HL-60 (cell line): Measurements from ENCODE around the gene MORN5.

Experiments used
- CTCF ChIP-seq: IDR thresholded peaks from one replicate; pipeline ENCODE4 v1.5.1; 2011; ENCODE audit warnings: low read length, control low read depth, inconsistent platforms; ENCODE audit not compliant: insufficient read depth
- SPI1 ChIP-seq: IDR thresholded peaks from 2 replicates; pipeline ENCODE4 v1.6.1; 2012; ENCODE audit warnings: low read depth, mild to moderate bottlenecking, borderline replicate concordance

DNA sequence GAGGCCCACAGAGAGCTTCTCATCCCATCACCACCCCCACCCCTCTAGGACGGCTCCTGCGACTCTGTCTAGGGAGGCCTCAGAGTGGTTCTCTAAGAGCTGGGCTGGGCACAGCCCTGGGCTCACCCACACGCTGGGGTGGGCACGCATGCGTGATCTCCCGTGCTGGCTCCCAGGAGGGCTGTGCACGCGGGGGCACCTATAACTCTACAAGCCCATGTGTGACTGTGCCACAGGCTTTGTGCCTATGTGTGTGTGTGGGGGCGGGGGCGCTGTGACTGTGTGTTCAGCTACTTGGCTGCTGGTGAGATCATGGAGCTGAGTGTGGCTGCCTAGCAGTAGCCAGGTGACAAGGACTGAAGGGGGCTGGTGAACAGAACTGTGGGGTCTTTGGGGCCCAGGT is 32.3 kb upstream of the MORN5 start:
- no peak for TF ChIP-seq CTCF
- TF ChIP-seq SPI1: no peak
